GM10266 (cell line): ENCODE measurements around the gene IL17F.
"Not testable (repeated sequence)": the region's sequence is repeated elsewhere in the genome, so short reads cannot be mapped to it uniquely, and the experiment has no call there.

Experiments used
- DNase-seq: peaks from one replicate; pipeline ENCODE4 v3.0.0; 2012; ENCODE audit errors: extremely low spot score
- CTCF ChIP-seq: IDR thresholded peaks from 2 replicates; pipeline ENCODE4 v1.5.1; 2012; ENCODE audit warnings: mild to moderate bottlenecking, low read depth; ENCODE audit not compliant: control insufficient read depth, insufficient read depth; ENCODE audit errors: missing control alignments

IL17F gene

GRCh38 chr6:52213127-52213526 lies 31.2 kb downstream of the IL17F start:
- no peak for DNase-seq
- peak; percentile 2 for TF ChIP-seq CTCF

GRCh38 chr6:52210227-52210626 lies 34.1 kb downstream of the IL17F start:
- peak; percentile 16 for DNase-seq

GRCh38 chr6:52209770-52210169 lies 34.5 kb downstream of the IL17F start:
- no peak for TF ChIP-seq CTCF
- DNase-seq = no peak

More at GRCh38 chr6:52210227-52210626, 34.1 kb downstream of the IL17F start:
- no peak for TF ChIP-seq CTCF

- TF ChIP-seq CTCF = no peak
- no peak for DNase-seq
Observed at GRCh38 chr6:52208612-52209011, 35.7 kb downstream of the IL17F start.

- no peak for TF ChIP-seq CTCF
Observed at GRCh38 chr6:52207066-52207465, 37.2 kb downstream of the IL17F start.

GRCh38 chr6:52201493-52201892 lies 42.8 kb downstream of the IL17F start:
- TF ChIP-seq CTCF = no peak
- DNase-seq = no peak

More at GRCh38 chr6:52207066-52207465, 37.2 kb downstream of the IL17F start:
- no peak for DNase-seq

- DNase-seq = no peak
Observed at GRCh38 chr6:52201046-52201445, 43.3 kb downstream of the IL17F start.

GRCh38 chr6:52200088-52200487 lies 44.2 kb downstream of the IL17F start:
- DNase-seq = not testable (repeated sequence)

More at GRCh38 chr6:52201046-52201445, 43.3 kb downstream of the IL17F start:
- no peak for TF ChIP-seq CTCF
